T-helper 22 cell (primary cell): ENCODE data around the gene RBM19.

Experiments
- DNase-seq: peaks from one replicate; pipeline ENCODE4 v3.0.0-alpha.2; 2020; ENCODE audit warnings: low read depth

Gene RBM19

DNA sequence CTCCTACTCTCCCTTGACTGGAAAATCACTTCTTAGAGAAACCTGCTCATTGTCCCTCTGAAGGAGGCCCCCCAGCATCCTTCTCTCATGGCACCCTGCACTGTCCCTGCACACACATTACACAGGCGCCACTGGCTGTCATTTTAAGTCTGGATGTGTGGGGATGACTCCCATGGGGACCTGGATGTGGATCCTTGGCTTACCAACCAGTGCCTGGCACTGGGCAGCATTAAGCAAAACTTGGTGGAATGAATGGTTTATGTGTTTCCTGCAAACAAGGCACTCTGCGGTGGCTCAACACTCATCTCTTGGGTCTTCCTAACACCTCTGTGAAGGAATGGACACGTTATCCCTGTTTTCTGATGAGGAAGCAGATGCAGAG is 162.4 kb downstream of the RBM19 start:
- no peak for DNase-seq

DNA sequence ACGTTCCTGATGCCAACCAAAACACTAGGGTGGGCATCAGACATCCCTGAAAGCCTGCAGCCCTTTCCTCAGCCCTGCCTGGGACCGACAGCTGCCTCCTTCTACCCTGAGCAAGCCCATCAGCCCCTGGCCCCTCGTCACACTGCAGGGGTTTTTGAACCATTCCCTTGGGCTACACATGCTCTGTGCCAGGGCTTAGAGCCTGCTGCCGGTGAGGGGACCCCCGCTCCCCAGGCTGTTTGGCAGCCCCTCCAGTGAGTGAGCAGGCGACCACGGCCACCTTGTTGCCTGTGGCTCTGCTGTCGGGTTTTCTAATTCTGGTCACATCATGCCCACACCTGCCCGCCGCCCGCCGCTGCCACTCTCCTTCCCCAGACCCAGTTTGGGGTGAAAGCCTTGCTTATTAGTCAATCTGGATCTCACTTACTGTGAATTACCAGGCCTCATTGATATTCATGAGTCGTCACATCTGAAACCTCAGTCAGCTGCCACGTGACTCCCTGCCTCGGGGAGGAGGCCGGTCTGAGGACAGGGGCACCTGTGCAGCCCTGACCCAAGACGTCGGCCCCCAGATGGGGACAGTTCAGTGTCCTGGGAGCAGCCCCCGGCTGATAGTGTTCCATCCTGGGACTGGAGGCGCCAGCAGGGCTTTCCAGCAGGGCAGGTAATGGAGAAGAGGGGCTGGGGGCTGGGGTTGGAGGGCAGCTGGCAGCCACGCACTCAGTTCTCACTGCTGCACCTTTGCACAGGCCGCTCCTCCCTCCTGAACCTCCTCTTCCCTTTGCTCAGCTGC is 163.0 kb downstream of the RBM19 start:
- DNase-seq: no peak

DNA sequence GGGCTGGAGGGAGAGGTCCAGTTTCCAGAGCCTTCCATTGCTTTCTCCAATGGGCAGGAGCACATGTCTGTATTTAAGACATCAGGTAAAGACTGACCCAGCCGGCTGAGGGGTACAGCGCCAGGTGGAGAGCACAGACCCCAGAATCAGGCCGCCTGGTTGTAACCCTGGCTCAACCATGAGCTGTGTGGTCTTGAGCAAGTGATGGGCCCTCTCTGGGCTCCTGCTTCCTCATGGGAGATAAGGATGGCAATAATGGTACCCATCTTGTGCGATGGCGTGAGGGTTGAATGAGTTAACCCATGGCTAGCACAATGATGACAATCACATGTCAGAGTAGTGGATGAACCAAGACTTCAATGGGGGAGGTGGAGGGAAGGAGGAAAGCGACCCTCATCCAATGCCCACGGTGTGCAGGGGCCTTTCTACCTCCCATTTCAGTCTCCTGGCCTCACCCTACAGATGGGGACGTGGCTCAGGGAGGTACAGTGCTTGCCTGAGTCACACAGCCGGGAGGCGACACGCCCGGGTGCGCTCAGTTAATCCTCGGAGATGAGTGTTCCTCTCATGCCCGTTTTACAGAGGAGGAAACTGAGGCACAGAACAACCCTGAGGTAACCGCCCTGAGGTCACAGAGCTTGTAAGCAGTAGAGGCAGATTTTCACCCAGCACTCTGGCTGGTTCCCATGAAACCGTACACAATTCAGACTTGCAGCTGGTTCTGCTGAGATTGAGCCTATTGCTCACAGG is 163.9 kb downstream of the RBM19 start:
- DNase-seq: no peak

DNA sequence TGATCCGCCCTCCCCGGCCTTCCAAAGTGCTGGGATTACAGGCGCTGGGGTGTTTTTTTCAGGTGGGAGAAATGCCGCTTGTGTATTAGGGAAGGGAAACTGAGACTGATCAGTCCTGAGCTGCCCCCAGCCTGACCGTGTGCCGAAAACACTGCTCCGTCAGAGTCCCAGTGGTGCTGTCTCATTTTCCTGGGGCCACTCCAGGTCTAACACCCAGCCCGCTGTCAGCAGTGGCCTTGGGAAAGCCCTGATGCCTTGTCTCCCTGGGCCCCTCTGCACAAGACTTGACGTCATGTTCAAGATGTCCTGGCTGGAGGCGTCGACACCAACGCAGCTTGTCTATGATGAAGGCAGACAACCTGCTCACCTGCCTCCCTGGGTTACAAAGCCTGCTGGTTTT is 165.9 kb downstream of the RBM19 start:
- DNase-seq: no peak

DNA sequence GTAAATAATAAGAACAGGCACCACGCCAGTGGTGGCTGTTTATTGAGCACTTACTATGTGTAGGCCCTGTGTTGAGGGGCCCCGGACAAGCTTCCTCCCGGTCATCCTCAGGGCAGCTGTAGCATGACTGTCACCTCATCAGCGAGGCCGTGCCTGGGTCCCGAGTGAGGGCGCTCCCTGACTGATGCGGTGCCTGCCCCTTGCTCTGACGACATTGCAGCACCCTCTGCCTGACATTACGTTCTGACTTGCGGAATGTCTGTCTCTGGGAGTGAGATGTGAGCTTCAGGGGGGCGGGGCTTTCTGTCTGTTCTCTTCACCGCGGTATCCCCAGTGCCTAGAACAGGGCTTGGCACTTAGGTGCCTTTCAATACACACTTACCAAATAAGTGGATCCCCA is 167.6 kb downstream of the RBM19 start:
- no peak for DNase-seq

DNA sequence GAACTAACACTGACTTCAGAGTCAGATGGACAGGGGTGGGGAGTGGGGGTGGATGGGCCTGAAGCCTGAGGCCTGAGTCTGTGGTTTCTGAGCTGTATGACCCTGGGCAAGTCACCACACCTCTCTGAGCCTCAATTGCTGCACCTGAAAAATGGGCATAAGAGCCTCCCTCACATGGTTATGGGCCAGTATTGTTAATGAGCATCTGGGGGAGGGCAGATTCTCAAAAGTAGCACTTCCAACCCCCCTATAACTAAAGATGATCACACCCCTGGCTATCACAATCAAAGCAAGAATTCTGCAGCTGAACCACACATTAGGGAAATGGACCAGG is 168.6 kb downstream of the RBM19 start:
- DNase-seq: no peak

DNA sequence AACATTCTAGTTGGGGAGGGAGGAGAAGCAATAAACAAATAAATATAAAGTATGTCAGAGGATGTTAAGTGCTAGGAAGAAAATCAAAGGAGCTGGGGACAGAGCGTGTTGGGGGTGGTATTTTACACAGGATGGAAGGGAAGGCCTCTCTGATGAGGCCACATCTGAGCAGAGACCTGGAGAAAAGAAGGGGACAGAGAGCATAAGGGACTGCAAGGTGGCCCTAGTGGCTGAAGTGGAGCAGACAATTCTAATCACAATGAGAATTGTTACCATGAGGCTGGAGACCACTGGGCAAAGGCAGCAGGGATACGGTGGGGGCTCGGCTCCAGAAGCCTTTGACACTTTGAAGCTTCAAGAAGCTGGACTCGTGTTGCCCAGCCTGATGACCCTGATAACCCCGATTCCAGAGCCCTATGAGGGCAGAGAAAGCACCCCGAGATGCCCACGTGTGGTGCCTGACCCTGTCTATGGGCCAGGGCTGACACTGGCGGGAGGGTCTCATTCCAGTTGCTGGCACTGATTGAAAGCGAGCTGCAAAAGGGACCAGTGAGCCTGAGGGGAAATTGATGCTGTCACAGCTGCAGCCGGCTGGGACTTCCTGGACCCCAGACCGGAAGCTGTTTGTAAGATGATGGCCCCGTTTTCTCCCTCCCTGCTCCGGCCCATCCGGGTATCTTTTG is 169.1 kb downstream of the RBM19 start:
- DNase-seq: no peak

DNA sequence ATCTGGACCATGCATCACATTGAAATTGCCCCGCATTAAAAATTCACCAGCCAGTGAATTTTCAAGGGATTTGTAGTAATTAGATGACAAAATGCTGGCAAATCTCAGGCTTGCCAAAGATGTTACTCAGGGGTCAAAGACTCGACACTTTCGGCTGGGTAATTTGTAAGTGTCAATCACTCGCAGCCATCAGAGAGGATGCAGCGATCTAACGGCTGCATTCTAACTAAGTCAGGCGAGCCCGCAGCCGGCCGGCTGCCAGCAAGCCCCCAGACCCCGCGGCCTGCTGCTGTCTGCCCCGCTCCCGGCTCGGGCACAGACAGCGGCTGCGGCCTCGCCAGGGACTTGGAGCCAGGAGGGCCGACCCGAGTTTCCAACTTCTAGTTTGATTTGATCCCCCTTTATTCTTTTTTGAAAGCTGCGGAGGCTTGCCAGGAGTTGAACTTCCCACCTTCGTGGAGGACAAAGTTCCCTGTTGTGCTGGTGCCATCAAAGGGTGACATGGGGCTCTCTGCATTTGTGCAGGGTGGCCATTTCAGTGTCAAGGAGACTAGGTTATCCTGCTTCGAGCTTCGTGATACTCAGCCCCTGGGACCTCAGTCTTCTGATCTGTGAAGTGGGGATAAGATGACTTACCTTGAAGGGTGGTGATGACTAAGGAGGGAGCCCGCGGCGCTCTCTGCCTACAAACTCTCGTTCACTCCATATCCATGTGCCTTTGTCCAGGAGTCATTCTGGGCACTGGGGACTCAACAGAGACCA is 169.9 kb downstream of the RBM19 start:
- DNase-seq: no peak

DNA sequence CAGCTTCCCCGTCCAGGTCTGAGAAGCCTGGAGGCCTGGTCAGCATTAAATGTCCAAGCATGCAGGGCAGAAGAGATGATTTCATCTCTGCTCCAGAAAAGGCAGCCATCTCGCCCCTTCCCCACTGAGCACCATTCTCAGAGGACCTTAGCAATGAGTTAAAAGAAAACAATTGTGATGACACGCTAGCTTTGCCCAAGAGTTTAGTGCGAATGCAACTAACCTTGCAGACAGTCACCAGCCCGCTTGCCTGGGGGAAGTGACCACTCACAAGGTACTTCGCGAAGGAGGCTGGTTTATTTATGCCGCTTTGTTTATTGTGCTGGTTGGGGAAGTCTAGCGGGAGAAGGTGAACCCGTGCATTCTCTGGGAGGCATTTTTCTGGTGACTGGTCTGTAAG is 170.7 kb downstream of the RBM19 start:
- DNase-seq: no peak

DNA sequence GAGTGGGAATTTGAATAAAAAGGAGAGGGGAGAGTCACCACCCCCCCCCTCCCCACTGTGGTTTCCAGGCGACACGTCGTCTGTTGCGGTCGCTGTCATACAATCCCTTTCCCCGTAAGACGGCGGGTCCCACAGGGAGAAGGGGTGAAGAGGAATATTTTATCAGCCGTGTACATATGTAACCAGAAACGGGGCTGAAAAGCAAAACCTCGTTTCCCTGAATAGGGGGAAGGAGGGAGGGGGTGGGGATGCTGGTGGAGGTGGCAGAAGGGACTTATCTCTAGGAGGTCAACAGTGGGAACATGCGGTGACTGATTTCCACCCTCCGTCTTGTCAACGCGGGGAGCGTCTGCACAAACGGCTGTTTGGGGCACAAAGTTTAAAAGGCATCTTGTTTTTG is 171.4 kb downstream of the RBM19 start:
- DNase-seq: no peak

DNA sequence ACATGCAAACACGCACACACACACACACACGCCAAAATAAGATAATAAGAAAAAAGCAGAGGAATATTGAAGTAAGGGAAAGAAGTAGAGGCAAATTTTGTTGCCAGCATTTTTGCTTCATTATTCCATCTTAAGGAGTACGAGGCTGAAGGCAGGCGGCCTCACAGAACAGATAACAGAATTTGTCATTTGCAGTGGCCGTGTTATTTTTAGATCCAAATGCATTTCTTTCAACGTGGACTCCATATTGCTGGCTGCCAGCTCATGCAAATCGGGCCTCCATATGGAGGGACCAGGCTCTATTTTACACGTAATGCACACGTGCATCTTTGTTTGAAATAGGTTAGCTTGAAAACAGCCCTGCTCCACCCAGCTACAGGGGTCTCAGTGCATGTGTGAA is 172.9 kb downstream of the RBM19 start:
- DNase-seq: no peak

DNA sequence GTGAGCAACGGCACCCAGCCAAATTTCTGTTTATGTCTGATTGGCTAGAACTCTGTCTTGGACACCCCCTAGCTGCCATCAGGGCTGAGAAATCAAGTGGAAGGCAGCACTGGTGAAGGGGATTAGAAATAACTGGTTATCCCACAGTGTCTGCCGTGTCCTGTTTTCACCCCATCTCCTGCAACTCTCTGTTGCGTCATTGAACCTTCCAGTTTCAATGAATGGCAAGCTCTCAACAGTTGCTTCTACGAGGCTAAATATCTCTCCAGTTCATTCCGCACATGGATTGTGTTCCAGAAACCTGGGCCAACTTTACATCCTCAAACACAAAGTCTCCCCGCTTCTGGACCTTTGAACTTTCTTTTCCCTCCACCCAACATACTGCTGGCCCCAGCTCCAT is 173.7 kb downstream of the RBM19 start:
- no peak for DNase-seq

DNA sequence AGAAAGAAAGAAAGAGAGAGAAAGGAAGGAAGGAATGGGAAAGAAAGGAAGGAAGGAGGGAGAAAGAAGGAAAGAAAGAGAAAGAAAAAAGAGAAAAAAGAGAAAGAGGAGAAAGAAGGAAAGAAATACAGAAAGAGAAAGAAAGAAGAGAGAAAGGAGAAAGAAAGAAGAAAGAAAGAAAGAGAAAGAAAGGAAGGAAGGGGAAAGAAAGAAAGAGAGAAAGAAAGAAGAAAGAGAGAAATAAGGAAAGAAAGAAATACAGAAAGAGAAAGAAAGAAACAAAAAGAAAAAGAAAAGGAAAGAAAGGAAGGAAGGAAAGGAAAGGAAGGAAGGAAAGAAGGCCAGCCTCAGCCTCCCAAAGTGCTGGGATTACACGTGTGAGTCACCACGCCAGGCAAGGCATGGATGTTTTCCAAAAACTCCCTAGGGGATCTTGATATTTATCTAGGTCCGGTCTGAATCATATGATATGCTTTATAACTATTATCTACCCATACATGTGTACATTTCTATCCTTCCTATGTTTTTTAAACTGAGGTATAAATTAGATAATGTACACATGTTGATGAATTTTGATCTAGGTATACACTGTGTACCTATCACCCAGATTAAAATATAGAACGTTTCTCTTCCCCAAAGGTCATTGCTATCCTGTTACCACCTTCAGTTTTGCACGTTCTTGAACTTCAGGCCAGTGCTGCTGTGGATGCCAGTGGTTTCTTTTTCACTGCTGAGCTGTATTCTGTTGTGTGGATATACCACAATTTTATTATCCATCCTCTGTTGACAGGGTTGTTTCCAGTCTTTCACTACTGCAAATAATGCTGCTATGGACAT is 177.9 kb downstream of the RBM19 start:
- no peak for DNase-seq

DNA sequence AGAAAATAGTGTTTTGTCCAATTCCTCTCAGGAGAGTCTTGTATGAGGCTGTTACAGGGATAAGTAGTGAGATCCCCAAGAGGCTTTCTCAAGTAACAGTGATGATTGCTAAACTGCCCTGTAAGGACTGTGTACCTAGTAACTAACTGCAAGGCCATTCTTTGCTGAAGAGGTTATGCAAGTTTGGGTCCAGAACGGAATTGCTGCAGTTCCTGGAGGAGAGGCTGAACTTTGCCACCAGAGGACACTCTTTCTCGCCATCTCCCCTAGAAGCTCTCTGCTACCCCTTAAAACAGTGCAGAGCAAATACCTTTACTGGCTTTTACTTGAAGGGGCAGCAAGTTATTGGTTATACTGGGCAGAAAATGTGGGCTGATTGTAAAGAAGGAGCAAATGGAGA is 180.0 kb downstream of the RBM19 start:
- no peak for DNase-seq

DNA sequence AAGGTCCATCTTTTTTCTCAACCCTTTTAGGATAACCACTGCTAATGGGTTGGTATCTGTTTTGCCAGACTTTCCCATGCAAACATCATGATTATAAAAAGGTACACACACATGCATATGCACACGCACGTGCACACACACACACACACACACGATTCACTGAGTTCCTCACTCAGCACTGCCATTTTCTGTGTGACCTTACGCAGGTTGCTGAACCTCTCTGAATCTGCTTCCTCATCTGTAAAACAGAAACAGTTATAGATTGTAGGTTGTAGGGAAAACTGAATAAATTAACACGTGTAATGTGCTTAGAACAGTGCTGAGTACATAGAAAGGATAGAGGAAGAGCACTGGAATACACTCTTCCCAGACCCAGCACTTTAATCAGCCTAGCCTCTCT is 182.3 kb downstream of the RBM19 start:
- no peak for DNase-seq

DNA sequence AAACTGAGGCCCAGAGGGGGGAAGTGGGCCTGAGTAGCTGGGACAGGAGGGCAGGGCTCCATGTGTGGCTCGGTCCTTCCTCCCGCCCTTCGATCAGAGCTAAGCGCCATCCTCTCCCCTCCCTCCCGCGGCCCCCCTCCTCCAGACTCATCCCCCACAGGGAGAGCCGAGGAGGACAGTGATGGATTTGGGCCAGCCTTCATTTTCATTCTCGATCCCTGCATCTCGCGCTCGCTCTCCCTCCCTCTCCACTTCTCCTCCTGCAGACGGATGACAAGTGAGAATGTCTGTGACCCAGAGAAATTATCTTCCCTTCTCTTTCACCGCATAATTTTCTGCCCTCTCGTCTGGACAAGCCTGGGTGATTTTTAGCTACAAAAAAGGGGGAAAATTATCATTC is 183.3 kb downstream of the RBM19 start:
- no peak for DNase-seq

DNA sequence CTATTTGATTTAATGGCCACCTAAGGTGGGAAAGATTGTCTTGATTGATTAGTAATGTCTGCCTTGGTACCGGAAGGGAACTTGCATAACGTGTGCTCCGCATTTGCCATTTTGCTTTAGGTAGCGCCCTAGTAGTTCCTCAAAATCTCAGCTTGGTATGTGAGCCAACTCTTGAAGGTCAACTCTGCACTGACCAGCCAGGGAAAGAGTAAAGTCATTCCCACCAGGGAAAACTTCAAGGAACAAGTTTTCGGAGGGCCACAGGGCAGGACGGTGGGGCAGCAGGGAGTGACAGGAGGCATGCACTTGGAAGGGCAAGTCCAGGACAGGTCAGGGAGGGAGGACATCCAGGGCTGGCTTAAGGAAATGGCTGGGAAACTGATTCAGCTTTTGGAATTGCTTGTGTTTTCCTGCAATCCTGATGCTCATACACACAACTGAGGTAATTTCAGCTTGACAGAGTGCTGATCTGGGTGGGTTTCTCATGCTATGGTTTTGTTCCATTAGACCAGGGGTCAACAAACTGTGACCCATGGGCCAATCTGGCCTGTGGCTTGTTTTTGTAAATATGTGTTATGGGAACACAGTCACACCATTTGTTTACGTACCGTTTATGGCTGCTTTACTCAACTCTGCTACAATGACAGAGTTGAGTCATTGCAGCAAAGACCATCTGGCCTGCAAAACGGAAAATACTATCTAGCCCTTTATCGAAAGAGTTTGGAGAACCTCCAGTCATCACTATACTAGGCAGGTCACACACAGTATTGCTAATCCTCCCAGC is 184.5 kb downstream of the RBM19 start:
- no peak for DNase-seq

DNA sequence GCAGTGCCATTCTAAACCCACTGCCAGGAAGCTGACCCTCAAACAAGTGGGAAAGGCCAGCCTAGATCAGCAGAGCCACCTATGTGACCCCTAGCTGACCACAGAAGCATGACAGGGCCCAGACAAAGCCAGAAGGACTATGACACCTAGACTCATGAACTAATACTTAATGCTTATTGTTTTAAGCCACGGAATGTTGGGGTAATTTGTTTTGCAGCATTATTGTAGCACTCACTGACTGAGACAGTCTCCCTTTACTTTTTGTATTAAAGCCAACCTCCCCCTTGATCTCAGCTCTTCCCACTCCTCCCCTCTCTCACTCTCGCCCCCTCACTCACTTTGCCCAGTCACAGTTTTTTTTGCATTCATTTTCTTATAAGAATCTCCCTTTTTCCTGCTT is 186.4 kb downstream of the RBM19 start:
- no peak for DNase-seq

DNA sequence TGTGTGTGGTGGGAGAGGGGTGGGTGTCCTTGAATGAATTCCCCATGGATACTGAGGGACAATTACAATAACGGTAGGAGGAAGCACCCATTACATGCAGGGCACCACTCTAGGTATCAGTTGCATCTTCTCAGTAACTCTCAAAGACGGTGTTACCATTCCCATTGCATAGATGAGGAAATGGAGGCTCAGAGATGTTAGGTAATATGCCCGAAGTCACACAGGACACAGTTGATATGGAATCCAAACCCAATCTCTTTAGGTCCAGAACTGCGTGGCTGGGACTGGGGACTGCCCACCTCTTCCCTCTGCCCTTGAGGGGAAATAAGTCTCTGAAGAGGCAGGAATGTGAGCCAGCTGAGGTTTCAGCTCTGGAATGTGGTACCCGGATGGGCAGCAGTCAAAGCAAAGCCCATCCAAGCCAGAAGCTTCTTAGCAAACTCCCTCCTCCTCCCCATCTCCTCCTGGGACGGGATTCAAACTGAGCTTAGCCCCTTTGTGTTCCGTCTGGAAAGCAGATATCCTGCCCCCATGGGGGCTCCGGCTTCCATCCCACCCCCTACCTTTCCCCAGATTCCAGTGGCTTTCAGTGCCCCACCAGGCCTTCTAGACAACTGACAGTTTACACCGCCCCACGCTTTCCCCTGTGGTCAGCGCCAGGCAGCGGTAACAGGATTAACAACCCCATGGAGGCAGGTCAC is 187.5 kb downstream of the RBM19 start:
- DNase-seq: no peak

DNA sequence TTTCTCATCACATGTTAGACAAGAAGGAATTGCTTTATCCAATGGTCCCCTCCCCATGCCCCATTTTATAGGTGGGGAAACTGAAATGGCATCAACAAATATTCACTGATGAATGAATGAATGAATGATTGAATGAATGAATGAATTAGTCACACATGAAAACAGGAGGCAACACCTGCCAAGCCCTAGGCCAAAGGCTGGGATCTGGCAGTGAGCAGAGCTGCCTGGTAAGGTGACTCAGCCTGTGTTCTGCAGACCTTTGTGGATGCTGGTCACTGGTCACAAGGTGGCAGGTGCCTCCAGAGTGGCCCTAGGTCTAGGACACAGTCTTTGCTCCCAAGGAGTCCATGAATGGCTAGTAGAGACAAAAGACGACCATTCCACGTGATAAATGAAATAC is 188.4 kb downstream of the RBM19 start:
- no peak for DNase-seq
